ENCODE results near the gene ASPHD1.
"Not testable (repeated sequence)": the region's sequence is repeated elsewhere in the genome, so short reads cannot be mapped to it uniquely, and the experiment has no call there.

The ASPHD1 gene

GRCh38 chr16:29908719-29909220, 8.5 kb downstream of the ASPHD1 start:
- no peak for TF ChIP-seq CTCF (IDR thresholded peaks at IDR 0.05; ENCODE audit: insufficient read depth, missing control alignments)
- no peak for FAIRE-seq
- no peak for DNase-seq (ENCODE audit: insufficient read length, low spot score)

DNA sequence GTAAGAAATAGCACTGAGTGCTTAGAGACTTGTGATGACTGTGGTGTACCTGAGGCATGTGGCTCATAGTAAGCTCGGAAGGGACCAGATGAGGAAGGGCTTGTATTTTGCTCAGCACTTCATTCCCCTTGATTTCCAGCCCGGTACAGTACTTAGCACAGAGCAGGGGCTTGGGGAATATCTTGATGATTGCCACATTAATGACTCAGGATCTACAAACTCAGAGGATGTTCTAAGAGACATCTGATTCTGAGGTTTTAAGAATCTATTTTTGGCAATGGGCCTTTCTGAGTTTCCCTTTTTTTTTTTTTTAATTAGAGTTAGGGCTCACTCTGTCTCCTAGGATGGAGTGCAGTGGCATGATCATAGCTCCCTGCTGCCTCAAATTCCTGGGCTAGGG, 9.1 kb downstream of the ASPHD1 start:
- no peak for FAIRE-seq
- TF ChIP-seq CTCF (IDR thresholded peaks at IDR 0.05; ENCODE audit: insufficient read depth, missing control alignments) = no peak
- DNase-seq (ENCODE audit: insufficient read length, low spot score) = no peak

DNA sequence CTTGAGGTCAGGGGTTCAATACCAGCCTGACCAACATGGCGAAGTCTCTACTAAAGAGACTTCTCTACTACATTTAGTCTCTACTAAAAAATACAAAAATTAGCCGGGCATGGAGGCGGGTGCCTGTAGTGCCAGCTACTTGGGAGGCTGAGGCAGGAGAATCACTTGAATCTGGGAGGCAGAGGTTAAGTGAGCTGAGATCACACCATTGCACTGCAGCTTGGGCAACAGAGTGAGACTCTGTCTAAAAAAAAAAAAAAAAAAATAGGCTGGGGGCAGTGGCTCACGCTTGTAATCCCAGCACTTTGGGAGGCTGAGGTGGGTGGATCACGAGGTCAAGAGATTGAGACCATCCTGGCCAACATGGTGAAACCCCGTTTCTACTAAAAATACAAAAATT, 9.6 kb downstream of the ASPHD1 start:
- FAIRE-seq; DNase-seq (ENCODE audit: insufficient read length, low spot score): not testable (repeated sequence)

DNA sequence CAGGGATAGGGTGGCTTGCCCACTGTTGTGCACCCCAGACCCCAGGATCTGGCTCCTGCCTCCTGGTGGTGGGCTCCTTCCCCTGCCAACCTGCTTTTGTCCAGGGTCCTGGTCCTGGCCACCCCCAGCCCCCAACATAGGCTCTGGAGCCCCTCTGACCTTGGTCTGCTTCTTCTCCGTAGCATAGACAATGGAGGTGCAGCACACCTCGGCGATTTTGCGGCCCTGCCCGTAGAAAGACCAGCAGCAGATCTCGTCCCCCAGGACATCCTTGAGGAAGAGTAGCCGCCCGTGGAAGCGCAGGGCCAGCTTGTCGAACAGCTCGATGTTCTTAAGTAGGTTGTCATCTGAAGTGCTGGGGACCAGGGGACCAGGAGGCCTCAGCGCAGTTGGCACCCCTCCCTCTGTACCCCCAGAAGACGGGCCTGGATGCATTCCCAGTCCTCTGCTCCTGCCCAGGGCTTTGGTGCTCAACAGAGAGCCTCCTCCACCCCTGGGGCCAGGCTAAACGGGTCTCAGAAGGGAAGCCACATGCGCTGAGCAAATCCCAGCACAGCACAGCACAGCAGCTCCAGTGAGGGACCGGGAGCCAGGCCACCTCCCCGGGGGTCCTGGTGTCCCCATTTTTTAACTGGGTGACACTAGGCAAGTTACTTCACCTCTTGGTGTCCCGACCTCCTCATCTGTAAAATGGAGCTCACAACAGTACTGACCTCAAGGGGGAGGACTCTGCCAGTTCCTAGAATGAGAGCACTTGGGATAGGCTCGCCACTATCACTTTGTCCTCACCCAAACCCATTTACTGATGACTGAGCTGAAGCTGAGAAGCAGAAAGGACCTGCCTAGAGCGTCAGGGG, 10.8 kb downstream of the ASPHD1 start:
- no peak for TF ChIP-seq CTCF (IDR thresholded peaks at IDR 0.05; ENCODE audit: insufficient read depth, missing control alignments)
- DNase-seq (ENCODE audit: insufficient read length, low spot score) (no peak), FAIRE-seq (no peak)

DNA sequence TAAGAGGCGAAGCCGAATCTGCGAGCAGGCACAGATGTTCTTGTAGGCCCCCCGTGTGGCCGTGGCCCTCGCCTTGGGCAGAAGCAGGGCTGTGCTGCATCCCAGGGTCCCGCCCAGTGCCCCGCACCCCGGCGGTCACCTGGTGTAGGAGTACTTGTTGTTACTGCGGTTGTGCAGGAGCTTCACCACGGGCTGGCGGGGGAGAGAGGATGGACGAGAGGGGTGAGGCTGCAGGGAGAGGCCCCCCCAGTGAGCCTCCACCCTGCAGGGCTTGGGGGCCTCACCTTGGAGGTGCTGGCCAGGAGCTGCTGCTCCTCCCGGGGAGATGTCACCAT, 11.4 kb downstream of the ASPHD1 start:
- no peak for FAIRE-seq
- DNase-seq (ENCODE audit: insufficient read length, low spot score) = no peak
- TF ChIP-seq CTCF (IDR thresholded peaks at IDR 0.05; ENCODE audit: insufficient read depth, missing control alignments) = no peak

GRCh38 chr16:29912087-29912486, 11.8 kb downstream of the ASPHD1 start:
- DNase-seq (ENCODE audit: insufficient read length, low spot score) (no peak), FAIRE-seq (no peak)
- TF ChIP-seq CTCF (IDR thresholded peaks at IDR 0.05; ENCODE audit: insufficient read depth, missing control alignments) = no peak

DNA sequence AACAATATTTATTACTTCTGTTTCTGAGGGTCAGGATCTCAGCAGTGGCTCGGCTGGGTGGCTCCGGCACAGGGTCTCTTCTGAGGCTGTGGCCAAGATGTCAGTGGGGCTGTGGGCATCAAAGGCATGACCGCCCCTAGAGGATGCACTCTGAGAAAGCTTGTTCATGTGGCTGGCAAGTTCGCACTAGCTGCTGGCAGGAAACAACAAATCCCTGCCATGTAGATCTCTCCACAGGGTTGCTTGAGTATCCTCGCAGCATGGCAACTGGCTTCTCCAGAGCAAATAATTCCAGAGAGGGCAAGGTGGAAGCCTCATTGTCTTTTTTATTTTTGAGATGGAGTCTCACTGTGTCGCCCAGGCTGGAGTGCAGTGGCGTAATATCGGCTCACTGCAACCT, 13.2 kb downstream of the ASPHD1 start:
- FAIRE-seq = no peak

More for the DNA sequence above, 13.2 kb downstream of the ASPHD1 start:
- no peak for DNase-seq (ENCODE audit: insufficient read length, low spot score)
- TF ChIP-seq CTCF (IDR thresholded peaks at IDR 0.05; ENCODE audit: insufficient read depth, missing control alignments) = no peak
